Activated CD8-positive, alpha-beta T cell treated with anti-CD3 and anti-CD28 coated beads, Interleukin-2, amount 10 ng/mL, durations not matched to agents 7 days and 5 days (primary cell): ENCODE measurements around the gene PMS2. TPM values are rescaled to one million over a fixed set of nuclear protein-coding genes. Genes with fewer than 3 reads are reported as not detected.
"Not testable (repeated sequence)": the region's sequence is repeated elsewhere in the genome, so short reads cannot be mapped to it uniquely, and the experiment has no call there.

Experiments used
- ATAC-seq: fragments of 150-1000 bp; cut with Tn5 transposase; one replicate; pipeline ENCODE4 v1.10.0; 2021; ENCODE audit warnings: moderate library complexity
- CTCF ChIA-PET: fragments of 350-600 bp; sonication (Branson Sonifier 250); formaldehyde crosslinking; loops from one replicate; lab custom pipeline; 2021; ENCODE audit warnings: antibody characterized with exemption; lab: Charles Lee
- POLR2A ChIA-PET: fragments of 350-600 bp; sonication (Branson Sonifier 250); formaldehyde crosslinking; loops from one replicate; lab custom pipeline; 2021; ENCODE audit warnings: antibody characterized with exemption; lab: Charles Lee
- DNase-seq: peaks from one replicate; pipeline ENCODE4 v3.0.0-alpha.2; 2020
- H3K27ac Mint-ChIP-seq: one replicate; pipeline ENCODE4 v1.8.0; 2021; ENCODE audit warnings: mild to moderate bottlenecking, mixed read lengths
- H3K27me3 Mint-ChIP-seq: one replicate; pipeline ENCODE4 v1.8.0; 2021; ENCODE audit warnings: low read depth, mixed read lengths
- H3K36me3 Mint-ChIP-seq: one replicate; pipeline ENCODE4 v1.8.0; 2021; ENCODE audit warnings: low read depth, mixed read lengths
- H3K4me1 Mint-ChIP-seq: one replicate; pipeline ENCODE4 v1.8.0; 2021; ENCODE audit warnings: low read depth, mixed read lengths
- H3K4me3 Mint-ChIP-seq: one replicate; pipeline ENCODE4 v1.8.0; 2021; ENCODE audit warnings: mild to moderate bottlenecking, mixed read lengths
- H3K9me3 Mint-ChIP-seq: one replicate; pipeline ENCODE4 v1.8.0; 2022; ENCODE audit warnings: mixed read lengths; ENCODE audit not compliant: insufficient read depth
- total RNA-seq, 2 experiments: library from RNA; stranded (reverse); gene quantifications; one replicate each; pipeline ENCODE4 v1.2.3, GENCODE V29; 2021

The PMS2 gene
- total RNA-seq, 2 experiments from 2014 or later = 19.4 to 21.1 TPM

GRCh38 chr7:5934945-5935450 lies 73.9 kb downstream of the PMS2 start:
- DNase-seq, H3K27ac Mint-ChIP-seq, H3K4me3 Mint-ChIP-seq, H3K27me3 Mint-ChIP-seq, H3K4me1 Mint-ChIP-seq, POLR2A ChIA-PET, ATAC-seq, H3K36me3 Mint-ChIP-seq, H3K9me3 Mint-ChIP-seq, CTCF ChIA-PET: not testable (repeated sequence)

- H3K4me1 Mint-ChIP-seq, H3K27ac Mint-ChIP-seq, H3K9me3 Mint-ChIP-seq, H3K27me3 Mint-ChIP-seq, CTCF ChIA-PET, H3K4me3 Mint-ChIP-seq, ATAC-seq, DNase-seq, H3K36me3 Mint-ChIP-seq, POLR2A ChIA-PET: not testable (repeated sequence)
Observed at GRCh38 chr7:5931905-5932644, 76.8 kb downstream of the PMS2 start.

- ATAC-seq, DNase-seq, H3K4me1 Mint-ChIP-seq, POLR2A ChIA-PET, H3K27ac Mint-ChIP-seq, H3K27me3 Mint-ChIP-seq, H3K4me3 Mint-ChIP-seq, CTCF ChIA-PET, H3K36me3 Mint-ChIP-seq, H3K9me3 Mint-ChIP-seq: not testable (repeated sequence)
Observed at GRCh38 chr7:5931250-5931649, 77.6 kb downstream of the PMS2 start.

- H3K27me3 Mint-ChIP-seq, H3K36me3 Mint-ChIP-seq, POLR2A ChIA-PET, ATAC-seq, CTCF ChIA-PET, H3K4me1 Mint-ChIP-seq, H3K9me3 Mint-ChIP-seq, DNase-seq, H3K4me3 Mint-ChIP-seq, H3K27ac Mint-ChIP-seq: not testable (repeated sequence)
Observed at GRCh38 chr7:5930290-5930689, 78.6 kb downstream of the PMS2 start.

- H3K27ac Mint-ChIP-seq, CTCF ChIA-PET, DNase-seq, POLR2A ChIA-PET, ATAC-seq, H3K27me3 Mint-ChIP-seq, H3K4me3 Mint-ChIP-seq, H3K36me3 Mint-ChIP-seq, H3K9me3 Mint-ChIP-seq, H3K4me1 Mint-ChIP-seq: not testable (repeated sequence)
Observed at GRCh38 chr7:5926263-5926870, 82.5 kb downstream of the PMS2 start.

- H3K4me1 Mint-ChIP-seq, H3K27ac Mint-ChIP-seq, H3K9me3 Mint-ChIP-seq, POLR2A ChIA-PET, H3K4me3 Mint-ChIP-seq, CTCF ChIA-PET, H3K27me3 Mint-ChIP-seq, H3K36me3 Mint-ChIP-seq, ATAC-seq, DNase-seq: not testable (repeated sequence)
Observed at GRCh38 chr7:5924630-5925029, 84.2 kb downstream of the PMS2 start.

GRCh38 chr7:5924180-5924579 lies 84.7 kb downstream of the PMS2 start:
- ATAC-seq, H3K9me3 Mint-ChIP-seq, H3K27me3 Mint-ChIP-seq, CTCF ChIA-PET, DNase-seq, H3K4me3 Mint-ChIP-seq, H3K4me1 Mint-ChIP-seq, H3K36me3 Mint-ChIP-seq, POLR2A ChIA-PET, H3K27ac Mint-ChIP-seq: not testable (repeated sequence)

Other genes starting within 250 kb of the PMS2 start
- 10 to 100 TPM; 31.3 to 33.4 TPM for gene RNF216, start 227.4 kb downstream of the PMS2 start, total RNA-seq
- not detected for gene OCM, start 128.3 kb downstream of the PMS2 start, total RNA-seq
- gene CCZ1, start 110.3 kb downstream of the PMS2 start, total RNA-seq = 100 to 1,000 TPM; 105 to 121 TPM
- gene RSPH10B, start 38.4 kb downstream of the PMS2 start, total RNA-seq = under 1 TPM; 0.18 to 0.37 TPM
- 10 to 100 TPM; 39.3 to 41.7 TPM for gene AIMP2, start 223 bp upstream of the PMS2 start, total RNA-seq
- under 1 TPM; 0.26 to 0.29 TPM for gene ANKRD61, start 22.3 kb upstream of the PMS2 start, total RNA-seq
- 100 to 1,000 TPM in 1 of 2 experiments, 10 to 100 TPM in 1; 96.0 to 103 TPM for gene EIF2AK1, start 50.1 kb upstream of the PMS2 start, total RNA-seq
- gene USP42, start 95.9 kb upstream of the PMS2 start, total RNA-seq = 10 to 100 TPM; 15.0 to 16.9 TPM